Activated T-cell treated with anti-CD3 and anti-CD28 coated beads, Interleukin-2, amount 50 U/mL, for 24 hours (primary cell): Measurements from ENCODE around the gene ZBTB38.

ENCODE experiments used
- DNase-seq: peaks from one replicate; pipeline ENCODE4 v3.0.0-alpha.2; 2020
- H3K27ac Mint-ChIP-seq: 2 replicates; pipeline ENCODE4 v1.8.0; 2020; ENCODE audit warnings: mild to moderate bottlenecking, mixed read lengths
- H3K27me3 Mint-ChIP-seq: 2 replicates; pipeline ENCODE4 v1.8.0; 2020; ENCODE audit warnings: mixed read lengths
- H3K36me3 Mint-ChIP-seq: 2 replicates; pipeline ENCODE4 v1.8.0; 2020; ENCODE audit warnings: low read depth, mixed read lengths
- H3K4me1 Mint-ChIP-seq: 2 replicates; pipeline ENCODE4 v1.8.0; 2020; ENCODE audit warnings: low read depth, mixed read lengths
- H3K4me3 Mint-ChIP-seq: 2 replicates; pipeline ENCODE4 v1.8.0; 2020; ENCODE audit warnings: mild to moderate bottlenecking, moderate library complexity, mixed read lengths
- H3K9me3 Mint-ChIP-seq: 2 replicates; pipeline ENCODE4 v1.8.0; 2020; ENCODE audit warnings: mixed read lengths

The ZBTB38 gene

GRCh38 chr3:141394560-141394959 is 26.3 kb downstream of the ZBTB38 start:
- Mint-ChIP-seq H3K4me1 (peaks cover 19% of the 10 kb centered on the region), H3K9me3 (peaks cover 7% of the 10 kb centered on the region), H3K27ac (no peak overlapping the region), H3K4me3 (no peak overlapping the region), H3K27me3 (no peaks in the 10 kb centered on the region), H3K36me3 (no peaks in the 10 kb centered on the region)
- no peak for DNase-seq

GRCh38 chr3:141395005-141395589 is 26.8 kb downstream of the ZBTB38 start:
- Mint-ChIP-seq H3K9me3 (peaks cover 7% of the 10 kb centered on the region), H3K4me1 (peaks cover 24% of the 10 kb centered on the region), H3K27me3 (no peaks in the 10 kb centered on the region), H3K4me3 (no peak overlapping the region), H3K36me3 (no peaks in the 10 kb centered on the region), H3K27ac (no peak overlapping the region)
- DNase-seq, result no peak

GRCh38 chr3:141397996-141398395 is 29.7 kb downstream of the ZBTB38 start:
- no peak overlapping the region for H3K4me3 Mint-ChIP-seq
- H3K27ac Mint-ChIP-seq, result no peak overlapping the region
- DNase-seq, result no peak
- H3K36me3 Mint-ChIP-seq, result peaks cover 6% of the 10 kb centered on the region
- H3K9me3 Mint-ChIP-seq, result peaks cover 7% of the 10 kb centered on the region
- H3K27me3 Mint-ChIP-seq, result no peaks in the 10 kb centered on the region
- peaks cover 33% of the 10 kb centered on the region for H3K4me1 Mint-ChIP-seq

GRCh38 chr3:141399200-141399599 is 30.9 kb downstream of the ZBTB38 start:
- H3K36me3 Mint-ChIP-seq, result peaks cover 15% of the 10 kb centered on the region

GRCh38 chr3:141400073-141400971 is 32.0 kb downstream of the ZBTB38 start:
- peak overlapping the region; percentile 92 for H3K27ac Mint-ChIP-seq
- H3K27me3 Mint-ChIP-seq, result no peaks in the 10 kb centered on the region
- H3K4me3 Mint-ChIP-seq, result no peak overlapping the region
- no peak for DNase-seq
- peaks cover 52% of the 10 kb centered on the region for H3K4me1 Mint-ChIP-seq
- H3K9me3 Mint-ChIP-seq, result peaks cover 7% of the 10 kb centered on the region
- H3K36me3 Mint-ChIP-seq, result peaks cover 26% of the 10 kb centered on the region

More at GRCh38 chr3:141399200-141399599, 30.9 kb downstream of the ZBTB38 start:
- DNase-seq, result no peak
- no peak overlapping the region for H3K4me3 Mint-ChIP-seq
- peak overlapping the region; percentile 16 for H3K27ac Mint-ChIP-seq
- H3K4me1 Mint-ChIP-seq, result peaks cover 43% of the 10 kb centered on the region
- H3K27me3 Mint-ChIP-seq, result no peaks in the 10 kb centered on the region
- peaks cover 7% of the 10 kb centered on the region for H3K9me3 Mint-ChIP-seq

- Mint-ChIP-seq H3K4me3 (peak overlapping the region; percentile 80), H3K9me3 (peaks cover 7% of the 10 kb centered on the region), H3K4me1 (peaks cover 58% of the 10 kb centered on the region), H3K27me3 (no peaks in the 10 kb centered on the region), H3K27ac (peak overlapping the region; percentile 92), H3K36me3 (peaks cover 32% of the 10 kb centered on the region)
- DNase-seq, result no peak
Observed at GRCh38 chr3:141401095-141401494, 32.8 kb downstream of the ZBTB38 start.

GRCh38 chr3:141401573-141402475 is 33.5 kb downstream of the ZBTB38 start:
- Mint-ChIP-seq H3K4me3 (peak overlapping the region; percentile 80), H3K27me3 (no peaks in the 10 kb centered on the region), H3K9me3 (peaks cover 5% of the 10 kb centered on the region), H3K36me3 (peaks cover 40% of the 10 kb centered on the region), H3K4me1 (peaks cover 66% of the 10 kb centered on the region), H3K27ac (peak overlapping the region; percentile 92)
- DNase-seq, result no peak

GRCh38 chr3:141402476-141403171 is 34.3 kb downstream of the ZBTB38 start:
- Mint-ChIP-seq H3K36me3 (peaks cover 48% of the 10 kb centered on the region), H3K4me1 (peaks cover 67% of the 10 kb centered on the region), H3K4me3 (peak overlapping the region; percentile 88), H3K27ac (peak overlapping the region; percentile 94), H3K27me3 (no peaks in the 10 kb centered on the region), H3K9me3 (no peaks in the 10 kb centered on the region)
- DNase-seq, result peak; percentile 80

GRCh38 chr3:141403576-141403975 is 35.3 kb downstream of the ZBTB38 start:
- peak overlapping the region; percentile 88 for H3K4me3 Mint-ChIP-seq
- no peaks in the 10 kb centered on the region for H3K9me3 Mint-ChIP-seq
- H3K27me3 Mint-ChIP-seq, result no peaks in the 10 kb centered on the region
- H3K36me3 Mint-ChIP-seq, result peaks cover 56% of the 10 kb centered on the region
- H3K4me1 Mint-ChIP-seq, result peaks cover 75% of the 10 kb centered on the region
- no peak for DNase-seq
- peak overlapping the region; percentile 71 for H3K27ac Mint-ChIP-seq

- Mint-ChIP-seq H3K27me3 (no peaks in the 10 kb centered on the region), H3K36me3 (peaks cover 64% of the 10 kb centered on the region), H3K4me3 (peak overlapping the region; percentile 22), H3K4me1 (peaks cover 78% of the 10 kb centered on the region), H3K27ac (peak overlapping the region; percentile 47), H3K9me3 (no peaks in the 10 kb centered on the region)
- no peak for DNase-seq
Observed at GRCh38 chr3:141405025-141405424, 36.7 kb downstream of the ZBTB38 start.

GRCh38 chr3:141405591-141405990 is 37.3 kb downstream of the ZBTB38 start:
- H3K4me3 Mint-ChIP-seq, result peak overlapping the region; percentile 16
- peaks cover 77% of the 10 kb centered on the region for H3K4me1 Mint-ChIP-seq
- peaks cover 64% of the 10 kb centered on the region for H3K36me3 Mint-ChIP-seq
- H3K27ac Mint-ChIP-seq, result peak overlapping the region; percentile 6
- H3K27me3 Mint-ChIP-seq, result no peaks in the 10 kb centered on the region
- no peak for DNase-seq
- H3K9me3 Mint-ChIP-seq, result no peaks in the 10 kb centered on the region

- Mint-ChIP-seq H3K27ac (peak overlapping the region; percentile 6), H3K9me3 (no peaks in the 10 kb centered on the region), H3K36me3 (peaks cover 64% of the 10 kb centered on the region), H3K27me3 (no peaks in the 10 kb centered on the region), H3K4me1 (peaks cover 78% of the 10 kb centered on the region), H3K4me3 (peak overlapping the region; percentile 5)
- DNase-seq, result no peak
Observed at GRCh38 chr3:141406265-141406664, 38.0 kb downstream of the ZBTB38 start.

GRCh38 chr3:141407047-141407446 is 38.7 kb downstream of the ZBTB38 start:
- no peak overlapping the region for H3K27ac Mint-ChIP-seq
- H3K36me3 Mint-ChIP-seq, result peaks cover 62% of the 10 kb centered on the region
- H3K27me3 Mint-ChIP-seq, result no peaks in the 10 kb centered on the region
- H3K9me3 Mint-ChIP-seq, result no peaks in the 10 kb centered on the region
- DNase-seq, result no peak
- no peak overlapping the region for H3K4me3 Mint-ChIP-seq
- peaks cover 82% of the 10 kb centered on the region for H3K4me1 Mint-ChIP-seq

GRCh38 chr3:141407825-141408224 is 39.5 kb downstream of the ZBTB38 start:
- Mint-ChIP-seq H3K4me1 (peaks cover 89% of the 10 kb centered on the region), H3K27me3 (no peaks in the 10 kb centered on the region), H3K9me3 (no peaks in the 10 kb centered on the region), H3K27ac (peak overlapping the region; percentile 64), H3K36me3 (peaks cover 63% of the 10 kb centered on the region), H3K4me3 (no peak overlapping the region)
- no peak for DNase-seq
